PC-3 (cell line): ENCODE results near the gene SCAND1. TPM values are rescaled to one million over a fixed set of nuclear protein-coding genes. Genes with fewer than 3 reads are reported as not detected.
"Not testable (repeated sequence)": the region's sequence is repeated elsewhere in the genome, so short reads cannot be mapped to it uniquely, and the experiment has no call there.

ENCODE experiments used
- ATAC-seq: fragments of 200-7000 bp; cut with Tn5 transposase; 2 replicates; pipeline ENCODE4 v1.9.1; 2020; ENCODE audit warnings: mild to moderate bottlenecking, moderate library complexity
- BruUV-seq: library from RNA; stranded (reverse); fragments of 400-500 nt; replicated peaks from 2 replicates; lab custom pipeline; 2021; lab: Mats Ljungman, UMichigan
- CTCF ChIA-PET: fragments of 300-600 bp; sonication (Branson Sonifier 250); formaldehyde crosslinking; loops from one replicate; lab custom pipeline; 2022; ENCODE audit warnings: antibody characterized with exemption; lab: Charles Lee
- POLR2A ChIA-PET: fragments of 300-600 bp; sonication (Branson Sonifier 250); formaldehyde crosslinking; loops from one replicate; lab custom pipeline; 2022; ENCODE audit warnings: antibody characterized with exemption; ENCODE audit not compliant: unreplicated experiment; lab: Charles Lee
- DNase-seq: peaks from one replicate; pipeline ENCODE4 v3.0.0-alpha.2; 2015
- H2AFZ ChIP-seq: fragments of 300-600 bp; sonication (generic); 2 replicates; pipeline ENCODE4 v1.6.0; 2016; ENCODE audit warnings: antibody characterized with exemption, low read length
- H3F3A ChIP-seq: fragments of 300-600 bp; sonication (generic); one replicate; pipeline ENCODE4 v1.6.0; 2017; ENCODE audit warnings: antibody characterized with exemption, low read length, control low read depth, mild to moderate bottlenecking; ENCODE audit not compliant: unreplicated experiment
- H3K27ac ChIP-seq: fragments of 300-600 bp; sonication (generic); 2 replicates; pipeline ENCODE4 v1.5.1; 2016; ENCODE audit warnings: mild to moderate bottlenecking, low read length
- H3K27me3 ChIP-seq: fragments of 300-600 bp; sonication (generic); 2 replicates; pipeline ENCODE4 v1.6.1; 2016; ENCODE audit warnings: low read length, mixed read lengths
- H3K36me3 ChIP-seq: fragments of 300-600 bp; sonication (generic); 2 replicates; pipeline ENCODE4 v1.6.1; 2016; ENCODE audit warnings: low read depth, mixed run types, low read length, mixed read lengths
- H3K4me1 ChIP-seq: fragments of 300-600 bp; sonication (generic); 2 replicates; pipeline ENCODE4 v1.5.1; 2016; ENCODE audit warnings: low read length; ENCODE audit not compliant: insufficient read depth
- H3K4me2 ChIP-seq: fragments of 300-600 bp; sonication (generic); 2 replicates; pipeline ENCODE4 v1.6.0; 2016; ENCODE audit warnings: low read length
- H3K4me3 ChIP-seq: fragments of 300-600 bp; sonication (generic); 2 replicates; pipeline ENCODE4 v1.5.1; 2016; ENCODE audit warnings: mild to moderate bottlenecking, low read length, mixed read lengths
- H3K79me2 ChIP-seq: fragments of 300-600 bp; sonication (generic); 2 replicates; pipeline ENCODE4 v1.6.1; 2017; ENCODE audit warnings: low read length, mixed read lengths
- H3K9ac ChIP-seq: fragments of 300-600 bp; sonication (generic); 2 replicates; pipeline ENCODE4 v1.6.0; 2016; ENCODE audit warnings: mild to moderate bottlenecking, low read length
- H3K9me2 ChIP-seq: fragments of 300-600 bp; sonication (generic); replicated peaks from 2 replicates; pipeline ENCODE4 v1.6.1; 2016; ENCODE audit warnings: mixed run types, low read length, mixed read lengths
- H3K9me3 ChIP-seq: fragments of 300-600 bp; sonication (generic); 2 replicates; pipeline ENCODE4 v1.6.1; 2016; ENCODE audit warnings: low read length, mixed read lengths
- H4K20me1 ChIP-seq: fragments of 300-600 bp; sonication (generic); 2 replicates; pipeline ENCODE4 v1.6.1; 2016; ENCODE audit warnings: low read length, mixed read lengths
- EZH2 ChIP-seq: fragments of 300-600 bp; sonication (generic); IDR thresholded peaks from one replicate; pipeline ENCODE4 v1.6.1; 2017; ENCODE audit warnings: antibody characterized with exemption, mild to moderate bottlenecking, low read length; ENCODE audit not compliant: unreplicated experiment
- EZH2phosphoT487 ChIP-seq: fragments of 300-600 bp; sonication (generic); IDR thresholded peaks from 2 replicates; pipeline ENCODE4 v1.6.1; 2018; ENCODE audit warnings: mild to moderate bottlenecking, antibody characterized with exemption, low read length, borderline replicate concordance
- intact Hi-C: fragments of 100-400 bp; cut with micrococcal nuclease; formaldehyde crosslinking; loops from 2 replicates; pipeline ENCODE4 v1.9.0; 2023
- total RNA-seq: library from RNA; depleted of rRNA; stranded (reverse); fragments of >200 nt; gene quantifications from 2 replicates; pipeline ENCODE4 v1.2.3, GENCODE V29; 2014
- TF ChIP-seq, protein P1 (sequence below): fragments of 300-600 bp; sonication (generic); conservative IDR thresholded peaks from 2 replicates; pipeline ENCODE4 v1.5.1; 2017; ENCODE audit warnings: antibody characterized with exemption, low read depth, mild to moderate bottlenecking, low read length

The SCAND1 gene
- total RNA-seq, 1 experiment from 2014 or later = 90.9 TPM

- no peak within 1 kb of the TSS for H3K4me2 ChIP-seq
- H3K9me3 ChIP-seq = no peaks in the 10 kb centered on the region
- intact Hi-C loops = no loop called here
- no peaks in the 10 kb centered on the region for H3K79me2 ChIP-seq
- H2AFZ ChIP-seq = no peak within 1 kb of the TSS
- H3K9ac ChIP-seq = no peak within 1 kb of the TSS
- no peak within 1 kb of the TSS for H3K27ac ChIP-seq
- H3K9me2 ChIP-seq = no peaks in the 10 kb centered on the region
- H3K4me3 ChIP-seq = no peak within 1 kb of the TSS
- peaks cover 5% of the 10 kb centered on the region; the same call in 1 of the 2 replicates for H3K4me1 ChIP-seq
- TF ChIP-seq EZH2phosphoT487 (no peak), EZH2 (no peak)
- TF ChIP-seq, protein P1, sequence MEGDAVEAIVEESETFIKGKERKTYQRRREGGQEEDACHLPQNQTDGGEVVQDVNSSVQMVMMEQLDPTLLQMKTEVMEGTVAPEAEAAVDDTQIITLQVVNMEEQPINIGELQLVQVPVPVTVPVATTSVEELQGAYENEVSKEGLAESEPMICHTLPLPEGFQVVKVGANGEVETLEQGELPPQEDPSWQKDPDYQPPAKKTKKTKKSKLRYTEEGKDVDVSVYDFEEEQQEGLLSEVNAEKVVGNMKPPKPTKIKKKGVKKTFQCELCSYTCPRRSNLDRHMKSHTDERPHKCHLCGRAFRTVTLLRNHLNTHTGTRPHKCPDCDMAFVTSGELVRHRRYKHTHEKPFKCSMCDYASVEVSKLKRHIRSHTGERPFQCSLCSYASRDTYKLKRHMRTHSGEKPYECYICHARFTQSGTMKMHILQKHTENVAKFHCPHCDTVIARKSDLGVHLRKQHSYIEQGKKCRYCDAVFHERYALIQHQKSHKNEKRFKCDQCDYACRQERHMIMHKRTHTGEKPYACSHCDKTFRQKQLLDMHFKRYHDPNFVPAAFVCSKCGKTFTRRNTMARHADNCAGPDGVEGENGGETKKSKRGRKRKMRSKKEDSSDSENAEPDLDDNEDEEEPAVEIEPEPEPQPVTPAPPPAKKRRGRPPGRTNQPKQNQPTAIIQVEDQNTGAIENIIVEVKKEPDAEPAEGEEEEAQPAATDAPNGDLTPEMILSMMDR = no peak
- CTCF ChIA-PET = interaction anchor here (0.7 to 1.1 kb wide), 2 partner anchors 14 to 660 kb away, joined by 3 to 5 read pairs; partner anchors contain the start of gene SCAND1
- DNase-seq (no peak), ATAC-seq (no peak)
- H3F3A ChIP-seq = no peaks in the 10 kb centered on the region
- no peaks in the 10 kb centered on the region for H4K20me1 ChIP-seq
- H3K27me3 ChIP-seq = no peaks in the 10 kb centered on the region
- POLR2A ChIA-PET = no interaction called here
- H3K36me3 ChIP-seq = no peaks in the 10 kb centered on the region
- no TSS peak for BruUV-seq
Observed at GRCh38 chr20:35967979-35968640, 13.8 kb upstream of the SCAND1 start, which contains the start of gene CNBD2. Gene CNBD2 (plus strand): TSS chr20:35968590. CDS start chr20:35968763, 173 bp downstream.

- no peaks in the 10 kb centered on the region for H3K79me2 ChIP-seq
- intact Hi-C loops = no loop called here
- H3K9me3 ChIP-seq = no peaks in the 10 kb centered on the region
- no peak overlapping the region for H3K9ac ChIP-seq
- no peaks in the 10 kb centered on the region for H3F3A ChIP-seq
- H3K36me3 ChIP-seq = no peaks in the 10 kb centered on the region
- no peak overlapping the region for H3K27ac ChIP-seq
- ChIA-PET CTCF (no interaction called here), POLR2A (no interaction called here)
- ATAC-seq (no peak), DNase-seq (no peak)
- no TSS peak for BruUV-seq
- H4K20me1 ChIP-seq = no peaks in the 10 kb centered on the region
- H3K9me2 ChIP-seq = no peaks in the 10 kb centered on the region
- TF ChIP-seq, protein P1 = no peak
- TF ChIP-seq EZH2phosphoT487 = no peak
- TF ChIP-seq EZH2 = no peak
- peaks cover 2% of the 10 kb centered on the region; the same call in 1 of the 2 replicates for H3K4me1 ChIP-seq
- no peak overlapping the region for H2AFZ ChIP-seq
- no peak overlapping the region for H3K4me3 ChIP-seq
- H3K27me3 ChIP-seq = no peaks in the 10 kb centered on the region
- H3K4me2 ChIP-seq = no peak overlapping the region
Observed at GRCh38 chr20:35963878-35964277, 9.6 kb upstream of the SCAND1 start.

DNA sequence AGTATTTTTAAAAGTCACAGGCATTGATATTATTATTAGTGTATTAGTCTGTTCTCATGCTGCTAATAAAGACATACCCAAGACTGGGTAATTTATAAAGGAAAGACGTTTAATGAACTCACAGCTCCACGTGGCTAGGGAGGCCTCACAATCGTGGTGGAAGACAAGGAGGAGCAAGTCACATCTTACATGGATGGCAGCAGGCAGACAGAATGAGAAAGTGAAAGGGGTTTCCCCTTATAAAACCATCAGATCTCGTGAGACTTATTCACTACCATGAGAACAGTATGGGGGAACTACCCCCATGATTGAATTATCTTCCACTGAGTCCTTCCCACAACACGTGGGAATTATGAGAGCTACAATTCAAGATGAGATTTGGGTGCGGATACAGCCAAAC lies 5.0 kb upstream of the SCAND1 start:
- CTCF ChIA-PET, H3K9me3 ChIP-seq, H3K27ac ChIP-seq, DNase-seq, H3K36me3 ChIP-seq, H2AFZ ChIP-seq, intact Hi-C loops, H3K4me1 ChIP-seq, H3K4me2 ChIP-seq, H3F3A ChIP-seq, ATAC-seq, BruUV-seq, H4K20me1 ChIP-seq, POLR2A ChIA-PET, H3K9ac ChIP-seq, H3K27me3 ChIP-seq, H3K79me2 ChIP-seq, H3K9me2 ChIP-seq, H3K4me3 ChIP-seq: not testable (repeated sequence)
